ENCODE measurements around the gene CNOT1.
A peak's percentile ranks its signal among the peaks of the same experiment; 100 is the strongest.

- no peak for TF ChIP-seq POLR2A (IDR thresholded peaks at IDR 0.05)
- TF ChIP-seq, protein P1, sequence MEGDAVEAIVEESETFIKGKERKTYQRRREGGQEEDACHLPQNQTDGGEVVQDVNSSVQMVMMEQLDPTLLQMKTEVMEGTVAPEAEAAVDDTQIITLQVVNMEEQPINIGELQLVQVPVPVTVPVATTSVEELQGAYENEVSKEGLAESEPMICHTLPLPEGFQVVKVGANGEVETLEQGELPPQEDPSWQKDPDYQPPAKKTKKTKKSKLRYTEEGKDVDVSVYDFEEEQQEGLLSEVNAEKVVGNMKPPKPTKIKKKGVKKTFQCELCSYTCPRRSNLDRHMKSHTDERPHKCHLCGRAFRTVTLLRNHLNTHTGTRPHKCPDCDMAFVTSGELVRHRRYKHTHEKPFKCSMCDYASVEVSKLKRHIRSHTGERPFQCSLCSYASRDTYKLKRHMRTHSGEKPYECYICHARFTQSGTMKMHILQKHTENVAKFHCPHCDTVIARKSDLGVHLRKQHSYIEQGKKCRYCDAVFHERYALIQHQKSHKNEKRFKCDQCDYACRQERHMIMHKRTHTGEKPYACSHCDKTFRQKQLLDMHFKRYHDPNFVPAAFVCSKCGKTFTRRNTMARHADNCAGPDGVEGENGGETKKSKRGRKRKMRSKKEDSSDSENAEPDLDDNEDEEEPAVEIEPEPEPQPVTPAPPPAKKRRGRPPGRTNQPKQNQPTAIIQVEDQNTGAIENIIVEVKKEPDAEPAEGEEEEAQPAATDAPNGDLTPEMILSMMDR (IDR thresholded peaks at IDR 0.05): peak in 3 of 5 experiments; percentile 6 to 15 (median 9)
Measured at GRCh38 chr16:58494981-58495520, 134.6 kb downstream of the CNOT1 start.

Data from transverse colon (tissue), 3 donors.